ENCODE data around the gene PDE3A. TPM values are rescaled to one million over a fixed set of nuclear protein-coding genes. Genes with fewer than 3 reads are reported as not detected.
"Not testable (repeated sequence)": the region's sequence is repeated elsewhere in the genome, so short reads cannot be mapped to it uniquely, and the experiment has no call there.

Gene PDE3A
- total and polyA plus RNA-seq, 4 donors, result 1.5 to 15.8 (median 3.4) TPM

GRCh38 chr12:20382117-20382516 is 13.8 kb downstream of the PDE3A start:
- Histone ChIP-seq H3K36me3 (ENCODE audit: control insufficient read depth in 4 of 4, insufficient read depth in 4 of 4, low read length in 4 of 4) (no peaks in the 10 kb centered on the region), H3K4me3 (no peak overlapping the region), H3K27me3 (ENCODE audit: control insufficient read depth in 3 of 3, insufficient read depth in 3 of 3, low read length in 2 of 3) (no peaks in the 10 kb centered on the region), H3K4me1 (ENCODE audit: control insufficient read depth in 5 of 5, insufficient read depth in 5 of 5, low read length in 5 of 5) (peaks cover 0 to 11% (median 0%) of the 10 kb centered on the region in 5 donors), H3K9me3 (ENCODE audit: control insufficient read depth in 4 of 4, insufficient read depth in 3 of 4, low read length in 3 of 4) (no peaks in the 10 kb centered on the region), H3K27ac (ENCODE audit: low read depth in 1 of 2, low read length in 1 of 2) (peak overlapping the region in 1 of 2 donors; percentile 57), H3K9ac (ENCODE audit: insufficient read depth in 1 of 2, low read length in 2 of 2) (no peak overlapping the region)
- no peak for TF ChIP-seq CTCF (IDR thresholded peaks at IDR 0.05; ENCODE audit: control extremely low read depth, extremely low read depth)
- peak in 1 of 3 donors; percentile 19 for DNase-seq
- no peak for ATAC-seq (ENCODE audit: insufficient read depth, low FRiP score)
- 59 to 60% methylated on average over 2 of the region's 2 CpGs for WGBS, 2 donors

GRCh38 chr12:20383612-20384011 is 15.3 kb downstream of the PDE3A start:
- no peaks in the 10 kb centered on the region for H3K9me3 ChIP-seq (ENCODE audit: control insufficient read depth in 4 of 4, insufficient read depth in 3 of 4, low read length in 3 of 4)
- ATAC-seq (ENCODE audit: insufficient read depth, low FRiP score), result no peak
- 82 to 84% methylated on average over 2 of the region's 2 CpGs for WGBS, 2 donors
- no peak for DNase-seq
- no peak for TF ChIP-seq CTCF (IDR thresholded peaks at IDR 0.05; ENCODE audit: control extremely low read depth, extremely low read depth)
- no peak overlapping the region for H3K27ac ChIP-seq (ENCODE audit: low read depth in 1 of 2, low read length in 1 of 2)
- H3K27me3 ChIP-seq (ENCODE audit: control insufficient read depth in 3 of 3, insufficient read depth in 3 of 3, low read length in 2 of 3), result no peaks in the 10 kb centered on the region
- no peak overlapping the region for H3K9ac ChIP-seq (ENCODE audit: insufficient read depth in 1 of 2, low read length in 2 of 2)
- no peaks in the 10 kb centered on the region for H3K36me3 ChIP-seq (ENCODE audit: control insufficient read depth in 4 of 4, insufficient read depth in 4 of 4, low read length in 4 of 4)
- peaks cover 0 to 13% (median 0%) of the 10 kb centered on the region in 5 donors for H3K4me1 ChIP-seq (ENCODE audit: control insufficient read depth in 5 of 5, insufficient read depth in 5 of 5, low read length in 5 of 5)
- no peak overlapping the region for H3K4me3 ChIP-seq

GRCh38 chr12:20384836-20385235 is 16.5 kb downstream of the PDE3A start:
- WGBS, 2 donors, result 94 to 97% methylated on average over 6 of the region's 6 CpGs
- not testable (repeated sequence) for H3K9me3 ChIP-seq (ENCODE audit: control insufficient read depth in 4 of 4, insufficient read depth in 3 of 4, low read length in 3 of 4); H3K4me3 ChIP-seq; H3K36me3 ChIP-seq (ENCODE audit: control insufficient read depth in 4 of 4, insufficient read depth in 4 of 4, low read length in 4 of 4); DNase-seq; H3K27ac ChIP-seq (ENCODE audit: low read depth in 1 of 2, low read length in 1 of 2); ATAC-seq (ENCODE audit: insufficient read depth, low FRiP score); H3K27me3 ChIP-seq (ENCODE audit: control insufficient read depth in 3 of 3, insufficient read depth in 3 of 3, low read length in 2 of 3); H3K9ac ChIP-seq (ENCODE audit: insufficient read depth in 1 of 2, low read length in 2 of 2)
- peaks cover 0 to 16% (median 0%) of the 10 kb centered on the region in 5 donors for H3K4me1 ChIP-seq (ENCODE audit: control insufficient read depth in 5 of 5, insufficient read depth in 5 of 5, low read length in 5 of 5)

- no peak for DNase-seq
- 61 to 75% methylated on average over 4 of the region's 4 CpGs for WGBS, 2 donors
- no peak for ATAC-seq (ENCODE audit: insufficient read depth, low FRiP score)
- Histone ChIP-seq H3K36me3 (ENCODE audit: control insufficient read depth in 4 of 4, insufficient read depth in 4 of 4, low read length in 4 of 4) (no peaks in the 10 kb centered on the region), H3K9ac (ENCODE audit: insufficient read depth in 1 of 2, low read length in 2 of 2) (no peak overlapping the region), H3K27ac (ENCODE audit: low read depth in 1 of 2, low read length in 1 of 2) (peak overlapping the region in 1 of 2 donors; percentile 21), H3K4me3 (no peak overlapping the region), H3K27me3 (ENCODE audit: control insufficient read depth in 3 of 3, insufficient read depth in 3 of 3, low read length in 2 of 3) (no peaks in the 10 kb centered on the region), H3K4me1 (ENCODE audit: control insufficient read depth in 5 of 5, insufficient read depth in 5 of 5, low read length in 5 of 5) (peaks cover 0 to 15% (median 0%) of the 10 kb centered on the region in 5 donors), H3K9me3 (ENCODE audit: control insufficient read depth in 4 of 4, insufficient read depth in 3 of 4, low read length in 3 of 4) (no peaks in the 10 kb centered on the region)
- TF ChIP-seq CTCF (IDR thresholded peaks at IDR 0.05; ENCODE audit: control extremely low read depth, extremely low read depth), result no peak
Measured at GRCh38 chr12:20390846-20391245, 22.5 kb downstream of the PDE3A start.

All from lung (tissue), 12 donors.